GM12878 (cell line): ENCODE measurements around the gene ARRB2. TPM values are rescaled to one million over a fixed set of nuclear protein-coding genes. Genes with fewer than 3 reads are reported as not detected.
A peak's percentile ranks its signal among the peaks of the same experiment; 100 is the strongest.

ENCODE experiments used
- CBFB ChIP-seq: IDR thresholded peaks from 2 replicates; pipeline ENCODE4 v1.6.1; 2016; ENCODE audit warnings: antibody characterized with exemption, low read depth
- CBX3 ChIP-seq: fragments of 200-600 bp; sonication (generic); IDR thresholded peaks from 2 replicates; pipeline ENCODE4 v1.6.1; 2016; ENCODE audit warnings: low read depth, borderline replicate concordance
- FOXM1 ChIP-seq: IDR thresholded peaks from 2 replicates; pipeline ENCODE4 v1.6.1; 2012; ENCODE audit warnings: low read depth, mild to moderate bottlenecking, inconsistent platforms, low read length, moderate library complexity
- HDGF ChIP-seq: fragments of 450-650 bp; IDR thresholded peaks from 2 replicates; pipeline ENCODE4 v1.6.1; 2016; ENCODE audit warnings: antibody characterized with exemption
- NFIC ChIP-seq: IDR thresholded peaks from 2 replicates; pipeline ENCODE4 v1.6.1; 2012; ENCODE audit warnings: low read depth, mild to moderate bottlenecking, inconsistent platforms, low read length, moderate library complexity
- RAD21 ChIP-seq: IDR thresholded peaks from 2 replicates; pipeline ENCODE4 v1.6.1; 2011; ENCODE audit warnings: mild to moderate bottlenecking, low read depth, low read length, moderate library complexity; ENCODE audit not compliant: insufficient read depth
- RFX5 ChIP-seq: IDR thresholded peaks from 2 replicates; pipeline ENCODE4 v1.6.1; 2011; ENCODE audit warnings: low read depth, low read length, improper control_type of control experiment
- RUNX3 ChIP-seq: IDR thresholded peaks from 2 replicates; pipeline ENCODE4 v1.6.1; 2012; ENCODE audit warnings: low read length, inconsistent platforms
- SMAD1 ChIP-seq: fragments of 450-650 bp; IDR thresholded peaks from 2 replicates; pipeline ENCODE4 v1.6.1; 2018; ENCODE audit warnings: mild to moderate bottlenecking, low read depth; ENCODE audit not compliant: partially characterized antibody
- SMC3 ChIP-seq: IDR thresholded peaks from 2 replicates; pipeline ENCODE4 v1.6.1; 2011; ENCODE audit warnings: low read length, improper control_type of control experiment, borderline replicate concordance
- SUZ12 ChIP-seq: fragments of 200-600 bp; sonication (generic); IDR thresholded peaks from one replicate; pipeline ENCODE4 v1.6.1; 2018; ENCODE audit warnings: antibody characterized with exemption, mild to moderate bottlenecking; ENCODE audit not compliant: unreplicated experiment
- TAF1 ChIP-seq: IDR thresholded peaks from 2 replicates; pipeline ENCODE4 v1.6.1; 2011; ENCODE audit warnings: mild to moderate bottlenecking, low read depth, low read length, borderline replicate concordance
- polyA plus RNA-seq, 11 experiments: library from polyadenylated mRNA; depleted of rRNA in 4 of 11; unstranded in 6 of 11; stranded (reverse) in 5 of 11; fragments of >200 nt; fragmentation: Nextera tagmentation in 4 of 11; fragmentation: Illumina TruSeq in 1 of 11; extraction: Ambion mirVana in 4 of 11; extraction: Trizol in 1 of 11; gene quantifications; 1 replicate in 1 of 11; 2 replicates in 10 of 11; pipeline versions ENCODE4 v1.2.1 to v1.2.3, GENCODE V29; 2011 to 2016; ENCODE audit warnings: inconsistent platforms in 2 of 11, missing spikeins in 2 of 11, low read depth in 1 of 11
- total RNA-seq, 4 experiments: library from RNA; depleted of rRNA in 3 of 4; stranded (reverse); fragments of >200 nt in 3 of 4; fragmentation: Illumina TruSeq in 1 of 4; extraction: Trizol in 1 of 4; gene quantifications; 2 replicates each; pipeline versions ENCODE4 v1.2.1 to v1.2.3, GENCODE V29; 2013 to 2021
- TF ChIP-seq, protein P1 (sequence below): fragments of 450-650 bp; IDR thresholded peaks from 2 replicates; pipeline ENCODE4 v1.6.1; 2017; ENCODE audit warnings: antibody characterized with exemption, mild to moderate bottlenecking, moderate library complexity
- TF ChIP-seq, protein P2 (sequence below): fragments of 450-650 bp; IDR thresholded peaks from 2 replicates; pipeline ENCODE4 v1.6.1; 2016; ENCODE audit warnings: mild to moderate bottlenecking

ARRB2 gene
- total and polyA plus RNA-seq, 10 of the 15 experiments (the other 5 are each of a cell fraction or from before 2014, with no cell fraction given), result 6.5 to 75.2 (median 43.1) TPM

DNA sequence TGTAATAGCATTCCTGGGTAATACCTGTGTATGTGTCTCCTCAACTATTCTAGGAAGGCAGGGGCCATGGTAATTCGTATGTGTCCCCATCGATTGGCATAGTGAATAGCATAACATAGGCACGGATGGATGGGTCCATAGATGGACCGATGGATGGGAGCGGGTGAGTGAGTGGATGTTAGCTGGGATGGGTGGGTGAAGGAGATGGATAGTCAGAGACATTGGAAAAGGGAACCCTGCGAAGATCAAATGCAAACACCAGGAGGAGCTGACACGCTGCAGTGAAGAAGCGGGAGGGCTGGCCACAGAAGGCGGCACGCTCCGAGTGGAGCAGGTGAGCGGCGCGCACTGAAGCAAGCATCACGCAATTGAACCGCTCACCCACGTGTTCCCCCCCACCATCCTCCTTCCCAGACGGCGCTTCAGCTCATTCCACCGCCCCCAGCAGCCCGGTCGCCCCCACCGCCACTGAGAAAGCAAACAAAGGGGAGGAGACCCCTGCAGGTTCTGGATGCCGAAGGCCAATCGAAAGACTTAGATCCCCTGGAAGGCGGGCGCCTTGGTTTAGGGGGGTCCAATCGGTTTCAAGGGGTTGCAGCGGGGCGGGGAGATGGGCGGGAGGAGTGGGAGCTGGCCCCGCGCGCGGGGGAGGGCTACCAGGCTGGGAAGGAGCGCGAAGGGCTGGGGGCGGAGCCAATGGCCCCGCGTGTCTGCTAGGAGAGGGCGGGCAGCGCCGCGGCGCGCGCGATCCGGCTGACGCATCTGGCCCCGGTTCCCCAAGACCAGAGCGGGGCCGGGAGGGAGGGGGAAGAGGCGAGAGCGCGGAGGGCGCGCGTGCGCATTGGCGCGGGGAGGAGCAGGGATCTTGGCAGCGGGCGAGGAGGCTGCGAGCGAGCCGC is at the start of gene ARRB2 (continued):
- TF ChIP-seq, protein P1, sequence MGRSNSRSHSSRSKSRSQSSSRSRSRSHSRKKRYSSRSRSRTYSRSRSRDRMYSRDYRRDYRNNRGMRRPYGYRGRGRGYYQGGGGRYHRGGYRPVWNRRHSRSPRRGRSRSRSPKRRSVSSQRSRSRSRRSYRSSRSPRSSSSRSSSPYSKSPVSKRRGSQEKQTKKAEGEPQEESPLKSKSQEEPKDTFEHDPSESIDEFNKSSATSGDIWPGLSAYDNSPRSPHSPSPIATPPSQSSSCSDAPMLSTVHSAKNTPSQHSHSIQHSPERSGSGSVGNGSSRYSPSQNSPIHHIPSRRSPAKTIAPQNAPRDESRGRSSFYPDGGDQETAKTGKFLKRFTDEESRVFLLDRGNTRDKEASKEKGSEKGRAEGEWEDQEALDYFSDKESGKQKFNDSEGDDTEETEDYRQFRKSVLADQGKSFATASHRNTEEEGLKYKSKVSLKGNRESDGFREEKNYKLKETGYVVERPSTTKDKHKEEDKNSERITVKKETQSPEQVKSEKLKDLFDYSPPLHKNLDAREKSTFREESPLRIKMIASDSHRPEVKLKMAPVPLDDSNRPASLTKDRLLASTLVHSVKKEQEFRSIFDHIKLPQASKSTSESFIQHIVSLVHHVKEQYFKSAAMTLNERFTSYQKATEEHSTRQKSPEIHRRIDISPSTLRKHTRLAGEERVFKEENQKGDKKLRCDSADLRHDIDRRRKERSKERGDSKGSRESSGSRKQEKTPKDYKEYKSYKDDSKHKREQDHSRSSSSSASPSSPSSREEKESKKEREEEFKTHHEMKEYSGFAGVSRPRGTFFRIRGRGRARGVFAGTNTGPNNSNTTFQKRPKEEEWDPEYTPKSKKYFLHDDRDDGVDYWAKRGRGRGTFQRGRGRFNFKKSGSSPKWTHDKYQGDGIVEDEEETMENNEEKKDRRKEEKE, result no peak
- TF ChIP-seq CBFB (no peak), SMAD1 (no peak), CBX3 (no peak), RAD21 (peak; percentile 77), SMC3 (peak; percentile 82), RUNX3 (peak; percentile 21; the same call in 1 of the 2 replicates), FOXM1 (no peak), TAF1 (peak; percentile 38; the same call in 1 of the 2 replicates), RFX5 (0 out of 2 replicates have a peak, but pooled peaks have one; percentile 7), HDGF (peak; percentile 86; the same call in 1 of the 2 replicates), NFIC (no peak), SUZ12 (no peak)
- TF ChIP-seq, protein P2, sequence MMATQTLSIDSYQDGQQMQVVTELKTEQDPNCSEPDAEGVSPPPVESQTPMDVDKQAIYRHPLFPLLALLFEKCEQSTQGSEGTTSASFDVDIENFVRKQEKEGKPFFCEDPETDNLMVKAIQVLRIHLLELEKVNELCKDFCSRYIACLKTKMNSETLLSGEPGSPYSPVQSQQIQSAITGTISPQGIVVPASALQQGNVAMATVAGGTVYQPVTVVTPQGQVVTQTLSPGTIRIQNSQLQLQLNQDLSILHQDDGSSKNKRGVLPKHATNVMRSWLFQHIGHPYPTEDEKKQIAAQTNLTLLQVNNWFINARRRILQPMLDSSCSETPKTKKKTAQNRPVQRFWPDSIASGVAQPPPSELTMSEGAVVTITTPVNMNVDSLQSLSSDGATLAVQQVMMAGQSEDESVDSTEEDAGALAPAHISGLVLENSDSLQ, result peak; percentile 57
